Suprapubic skin (tissue), 4 donors: Measurements from ENCODE around the gene KDM4B.

Experiments
- CTCF ChIP-seq, 2 donors: fragments of 200-600 bp in 1 of 2; fragments of 450-650 bp in 1 of 2; sonication (generic) in 1 of 2; IDR thresholded peaks; one replicate each; pipeline ENCODE4 v1.5.1; 2016 to 2019; ENCODE audit warnings: antibody characterized with exemption in 2 of 2, mild to moderate bottlenecking in 1 of 2, moderate library complexity in 1 of 2
- EP300 ChIP-seq: sonication (generic); formaldehyde crosslinking; IDR thresholded peaks from one replicate; pipeline ENCODE4 v1.6.1; 2017; ENCODE audit warnings: antibody characterized with exemption
- POLR2AphosphoS5 ChIP-seq, 3 donors: sonication (generic); formaldehyde crosslinking; IDR thresholded peaks; one replicate each; pipeline ENCODE4 v1.6.1; 2017; ENCODE audit warnings: antibody characterized with exemption in 3 of 3

GRCh38 chr19:4971816-4972495 lies 3.0 kb downstream of the KDM4B start:
- no peak for TF ChIP-seq CTCF (IDR thresholded peaks at IDR 0.05)
- TF ChIP-seq POLR2AphosphoS5 (IDR thresholded peaks at IDR 0.05), result no peak
- TF ChIP-seq EP300, result no peak
